ENCODE results near the gene SLC26A1. TPM values are rescaled to one million over a fixed set of nuclear protein-coding genes. Genes with fewer than 3 reads are reported as not detected.

SLC26A1 gene
- total RNA-seq, 1 experiment from 2014 or later = 0.09 TPM

- Histone ChIP-seq H3K4ac (ENCODE audit: low read depth, low read length) (no peak overlapping the region), H3K14ac (ENCODE audit: insufficient read depth, low read length) (no peak overlapping the region), H3K23me2 (ENCODE audit: insufficient read length, low read depth, low read length, poor library complexity, severe bottlenecking) (peaks cover 5% of the 10 kb centered on the region), H3T11ph (ENCODE audit: low read length) (no peak overlapping the region), H3K9me3 (ENCODE audit: control insufficient read depth, low read depth, low read length) (no peaks in the 10 kb centered on the region), H2AK5ac (ENCODE audit: insufficient read length, low read length) (no peak overlapping the region), H2BK15ac (ENCODE audit: low read depth, low read length) (no peak overlapping the region), H4K91ac (ENCODE audit: insufficient read length, low read depth, low read length) (no peak overlapping the region), H3K4me2 (ENCODE audit: insufficient read depth, insufficient read length, low read length) (no peak overlapping the region), H2BK120ac (ENCODE audit: low read depth, low read length, poor library complexity, severe bottlenecking) (no peak overlapping the region), H3K23ac (ENCODE audit: insufficient read length, low read depth, low read length) (no peak overlapping the region), H4K20me1 (ENCODE audit: control insufficient read depth, insufficient read depth, insufficient read length) (no peaks in the 10 kb centered on the region), H3K79me1 (ENCODE audit: insufficient read depth, low read depth, low read length, poor library complexity, severe bottlenecking) (no peaks in the 10 kb centered on the region), H2BK5ac (ENCODE audit: insufficient read length, low read length) (no peak overlapping the region), H3K79me2 (ENCODE audit: insufficient read depth, low read length) (no peaks in the 10 kb centered on the region), H3K56ac (ENCODE audit: insufficient read length, low read depth, low read length) (no peak overlapping the region), H2AFZ (ENCODE audit: low read length) (no peak overlapping the region), H3K9ac (ENCODE audit: extremely low read depth, insufficient read length, low read length) (no peak overlapping the region), H3K18ac (ENCODE audit: insufficient read length, low read depth, low read length) (no peak overlapping the region), H3K27ac (ENCODE audit: insufficient read length, low read depth, low read length) (no peak overlapping the region), H3K4me1 (ENCODE audit: insufficient read depth, low read length) (no peaks in the 10 kb centered on the region), H4K8ac (replicated peaks; ENCODE audit: insufficient read length, low read depth, low read length) (no peak overlapping the region), H2BK12ac (ENCODE audit: insufficient read length, low read depth, low read length) (no peak overlapping the region), H2BK20ac (ENCODE audit: low read depth, low read length, poor library complexity, severe bottlenecking) (no peak overlapping the region), H3K27me3 (ENCODE audit: insufficient read depth, low read length) (peaks cover 3% of the 10 kb centered on the region; the same call in 1 of the 2 replicates), H4K5ac (ENCODE audit: insufficient read length, low read depth, low read length) (no peak overlapping the region)
- Mint-ChIP-seq H3K27me3 (ENCODE audit: low read depth) (peaks cover 5% of the 10 kb centered on the region), H3K4me1 (peaks cover 0 to 2% of the 10 kb centered on the region in 2 experiments; a peak in 1 of 4 replicates), H3K4me3 (no peak overlapping the region), H3K27ac (no peak overlapping the region), H3K36me3 (ENCODE audit: insufficient read depth in 1 of 3, low read depth in 3 of 3) (no peaks in the 10 kb centered on the region), H3K9me3 (no peaks in the 10 kb centered on the region)
- WGBS (ENCODE audit: extremely low coverage, insufficient read length, low lambda C conversion rate) = no CpG with 5 or more reads among the region's 23 CpGs
- no peak for DNase-seq
- TF ChIP-seq CTCF (conservative IDR thresholded peaks at IDR 0.05) = no peak
Observed at GRCh38 chr4:968621-969394, 24.4 kb downstream of the SLC26A1 start.

All from H9 (cell line).